CD4-positive, alpha-beta T cell treated with Interleukin-17A for 4 hours (primary cell): ENCODE measurements around the gene WWC1.
"Not testable (repeated sequence)": the region's sequence is repeated elsewhere in the genome, so short reads cannot be mapped to it uniquely, and the experiment has no call there.

Source experiments
- DNase-seq: peaks from one replicate; pipeline ENCODE4 v3.0.0-alpha.2; 2020; ENCODE audit warnings: mixed read lengths

The WWC1 gene

GRCh38 chr5:168415971-168416370, 124.5 kb downstream of the WWC1 start:
- DNase-seq, result no peak

DNA sequence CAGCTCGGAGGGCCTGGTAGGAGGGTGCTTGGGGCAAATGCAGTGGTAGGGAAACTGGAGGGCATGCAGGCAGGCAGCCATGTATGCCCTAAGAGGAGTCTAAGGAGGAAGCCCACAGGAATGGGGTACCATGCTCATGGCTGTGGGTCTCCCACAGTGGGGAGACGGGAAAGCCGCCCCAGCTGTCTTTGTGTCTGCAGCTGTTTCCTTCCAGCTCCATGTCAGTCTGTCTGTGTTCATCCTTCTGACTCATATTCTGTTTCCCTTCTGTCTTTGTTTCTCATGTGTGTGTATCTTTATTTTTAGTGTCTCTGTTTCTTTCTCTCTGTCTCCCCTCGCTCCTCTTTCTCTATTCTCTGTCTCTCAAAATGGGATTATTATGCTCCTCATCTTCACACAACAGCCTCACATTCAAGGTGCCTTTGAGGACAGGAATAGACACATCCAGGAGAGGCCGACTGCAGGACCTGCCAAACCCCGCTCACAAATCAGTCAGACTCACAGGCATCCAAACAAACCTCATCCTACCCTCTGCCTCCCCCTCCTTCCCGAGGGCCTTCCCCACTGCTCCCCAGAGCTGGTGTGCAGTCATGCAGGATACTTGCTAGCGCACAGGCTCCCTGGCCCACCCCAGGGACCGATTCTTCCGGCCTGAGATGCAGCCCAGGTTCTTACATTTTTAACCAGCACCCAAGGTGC, 126.4 kb downstream of the WWC1 start:
- no peak for DNase-seq

DNA sequence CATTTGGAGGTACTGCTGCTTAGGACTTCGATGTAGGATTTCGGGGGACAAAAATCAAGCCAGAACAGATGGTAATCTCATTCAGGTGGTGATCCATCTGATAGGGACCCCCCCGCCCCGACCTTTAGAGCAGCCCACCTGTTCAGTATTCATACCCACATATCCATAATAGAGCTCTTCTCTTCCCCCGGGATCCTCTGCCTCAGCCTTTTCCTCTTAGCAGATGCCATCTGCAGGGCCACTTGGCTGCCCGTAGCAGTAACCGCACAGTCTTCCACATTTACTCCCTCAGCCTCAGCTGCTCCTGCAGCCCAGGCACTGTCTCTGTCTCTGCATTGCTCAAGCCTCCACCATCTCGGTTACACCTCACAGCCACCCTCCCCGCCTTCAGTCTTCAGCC, 129.0 kb downstream of the WWC1 start:
- DNase-seq, result no peak

DNA sequence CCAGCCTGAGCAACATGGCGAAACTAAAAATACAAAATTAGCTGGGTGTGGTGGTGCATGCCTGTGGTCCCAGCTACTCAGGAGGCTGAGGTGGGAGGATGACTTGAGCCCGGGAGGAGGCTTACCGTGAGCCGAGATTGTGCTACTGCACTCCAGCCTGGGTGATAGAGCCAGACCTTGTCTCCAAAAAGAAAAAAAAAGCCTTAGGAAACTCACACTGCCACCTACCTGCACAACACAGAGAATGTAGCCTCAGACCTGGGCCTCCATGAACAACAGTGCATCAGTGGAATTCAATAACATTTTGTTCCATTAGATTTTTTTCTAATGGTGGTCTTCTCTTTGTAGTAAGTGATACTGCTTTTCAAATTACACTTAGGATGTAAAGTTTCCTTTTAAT, 131.0 kb downstream of the WWC1 start:
- DNase-seq, result no peak

DNA sequence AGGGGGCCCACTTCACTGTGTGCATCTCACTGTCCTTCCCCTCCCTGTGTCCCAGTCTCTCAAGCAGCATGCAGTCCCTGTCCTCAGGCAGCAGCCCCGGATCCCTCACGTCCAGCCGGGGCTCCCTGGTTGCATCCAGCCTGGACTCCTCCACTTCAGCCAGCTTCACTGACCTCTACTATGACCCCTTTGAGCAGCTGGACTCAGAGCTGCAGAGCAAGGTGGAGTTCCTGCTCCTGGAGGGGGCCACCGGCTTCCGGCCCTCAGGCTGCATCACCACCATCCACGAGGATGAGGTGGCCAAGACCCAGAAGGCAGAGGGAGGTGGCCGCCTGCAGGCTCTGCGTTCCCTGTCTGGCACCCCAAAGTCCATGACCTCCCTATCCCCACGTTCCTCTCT, 132.0 kb downstream of the WWC1 start:
- no peak for DNase-seq

GRCh38 chr5:168423971-168424370, 132.5 kb downstream of the WWC1 start:
- no peak for DNase-seq

GRCh38 chr5:168424594-168425323, 133.3 kb downstream of the WWC1 start:
- no peak for DNase-seq

DNA sequence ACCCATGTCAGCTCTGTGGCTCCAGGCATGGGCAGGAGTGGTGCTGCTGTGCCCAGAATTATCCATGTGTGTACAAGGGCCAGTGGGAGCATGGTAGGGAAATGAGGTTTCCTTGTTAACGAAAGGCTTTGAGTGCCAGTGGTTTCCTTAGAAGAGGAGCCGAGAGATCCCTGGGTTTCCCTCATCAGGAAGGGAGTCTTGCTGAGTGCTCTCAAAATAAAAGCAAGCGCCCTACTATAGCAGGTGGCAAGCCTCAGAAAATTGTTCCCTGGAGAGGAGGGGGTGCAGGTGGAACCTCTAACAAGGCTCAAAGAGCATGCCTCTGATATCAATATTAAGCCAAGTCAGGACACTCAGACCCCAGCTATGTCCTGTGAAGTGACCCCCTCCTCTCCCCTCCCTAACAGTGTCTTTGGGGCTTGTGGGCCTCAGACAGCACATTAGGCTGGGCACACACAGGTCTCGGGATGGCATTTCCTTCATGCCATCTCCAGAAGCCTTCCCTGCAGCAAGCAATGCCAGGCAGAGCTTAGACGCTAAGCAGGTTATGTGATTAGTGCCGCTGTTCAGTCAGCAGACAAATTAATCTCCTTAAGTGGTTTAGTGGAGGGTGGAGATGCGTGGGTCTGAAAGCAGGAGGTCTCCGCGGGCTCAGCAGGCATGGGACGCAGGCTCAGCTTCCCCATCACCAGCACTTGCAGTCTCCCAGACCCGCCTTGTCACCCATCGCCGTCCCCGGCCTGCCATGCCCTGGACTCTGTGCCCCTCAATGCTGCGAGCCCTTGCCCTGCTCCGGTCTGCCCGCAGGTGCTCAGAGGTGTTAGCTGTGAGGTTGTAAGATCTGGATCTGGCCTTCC, 134.8 kb downstream of the WWC1 start:
- no peak for DNase-seq

GRCh38 chr5:168426864-168427172, 135.4 kb downstream of the WWC1 start:
- DNase-seq, result no peak

GRCh38 chr5:168427224-168427623, 135.8 kb downstream of the WWC1 start:
- DNase-seq, result no peak

DNA sequence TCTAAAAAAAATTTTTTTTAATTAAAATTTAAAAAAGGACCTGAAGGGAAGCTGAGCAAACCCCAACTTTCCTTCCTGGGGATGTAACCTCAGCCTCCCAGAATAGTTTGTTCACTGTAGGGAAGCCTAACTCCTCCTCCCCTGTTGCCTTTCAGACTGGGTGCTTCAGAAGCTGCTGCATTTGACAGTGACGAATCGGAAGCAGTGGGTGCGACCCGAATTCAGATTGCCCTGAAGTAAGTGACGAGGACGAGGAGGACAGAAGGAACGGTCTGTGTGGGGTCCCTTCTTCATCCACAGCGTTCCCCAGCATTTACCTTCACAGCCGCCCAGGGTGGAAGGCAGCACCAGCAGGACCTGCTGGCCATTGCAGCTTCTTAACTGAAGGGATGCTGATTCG, 137.1 kb downstream of the WWC1 start:
- no peak for DNase-seq

DNA sequence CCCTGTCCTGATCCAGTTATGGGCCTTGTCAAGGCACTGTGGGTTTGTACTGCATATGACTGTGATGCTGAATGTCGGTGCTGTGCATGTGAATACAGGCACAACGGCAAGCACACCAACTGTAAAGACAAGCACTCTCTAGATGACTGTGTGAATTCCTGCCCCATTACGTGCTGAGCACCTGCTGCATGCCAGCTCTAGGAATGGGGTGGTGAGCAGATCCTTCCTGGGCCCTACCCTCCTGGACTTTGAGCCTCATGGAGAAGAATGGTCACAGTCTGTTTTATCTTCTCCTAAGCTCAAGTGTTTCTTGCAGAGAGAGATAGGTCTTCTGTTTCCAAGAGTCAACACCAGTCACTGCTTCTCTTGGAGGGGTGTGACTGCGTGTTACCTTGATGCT, 138.9 kb downstream of the WWC1 start:
- no peak for DNase-seq

DNA sequence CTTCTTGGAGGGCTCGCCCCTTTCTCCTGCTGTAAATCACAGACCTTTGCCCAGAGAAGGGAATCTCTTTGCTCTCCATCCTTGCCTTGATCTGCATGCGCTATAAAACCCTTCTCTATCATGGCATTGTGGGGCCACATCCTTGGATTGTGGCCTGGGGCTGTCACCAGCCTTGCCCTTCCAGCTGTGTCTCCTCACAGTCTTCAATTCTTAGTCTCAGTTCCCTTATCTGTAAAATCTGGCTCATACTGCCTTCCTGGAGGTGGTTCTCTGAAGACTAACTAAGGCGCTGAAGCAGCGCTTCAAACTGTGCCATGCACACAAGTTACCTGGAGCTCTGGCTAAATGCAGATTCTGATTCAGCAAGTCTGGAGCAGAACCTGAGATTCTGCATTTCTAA, 141.5 kb downstream of the WWC1 start:
- DNase-seq, result no peak

DNA sequence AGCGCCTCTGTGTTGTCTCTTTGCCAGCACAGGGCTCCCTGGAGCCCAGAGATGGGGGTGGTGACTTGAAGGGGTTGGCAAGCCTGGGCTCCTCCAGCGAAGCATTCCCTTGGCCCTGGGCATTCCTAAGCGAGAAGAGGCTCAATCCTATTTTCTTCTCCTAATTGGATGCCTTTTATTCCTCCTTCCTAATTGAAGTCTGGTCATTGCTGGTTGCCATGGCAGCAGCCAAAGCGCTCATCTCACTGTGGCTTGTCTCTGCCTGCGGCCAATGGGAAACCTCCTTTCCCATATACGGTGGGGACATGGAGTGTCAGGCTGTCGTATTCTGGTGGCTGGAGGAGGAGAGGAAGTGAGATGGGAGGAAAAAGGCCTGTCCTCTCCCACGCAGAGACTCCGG, 142.6 kb downstream of the WWC1 start:
- DNase-seq, result no peak

DNA sequence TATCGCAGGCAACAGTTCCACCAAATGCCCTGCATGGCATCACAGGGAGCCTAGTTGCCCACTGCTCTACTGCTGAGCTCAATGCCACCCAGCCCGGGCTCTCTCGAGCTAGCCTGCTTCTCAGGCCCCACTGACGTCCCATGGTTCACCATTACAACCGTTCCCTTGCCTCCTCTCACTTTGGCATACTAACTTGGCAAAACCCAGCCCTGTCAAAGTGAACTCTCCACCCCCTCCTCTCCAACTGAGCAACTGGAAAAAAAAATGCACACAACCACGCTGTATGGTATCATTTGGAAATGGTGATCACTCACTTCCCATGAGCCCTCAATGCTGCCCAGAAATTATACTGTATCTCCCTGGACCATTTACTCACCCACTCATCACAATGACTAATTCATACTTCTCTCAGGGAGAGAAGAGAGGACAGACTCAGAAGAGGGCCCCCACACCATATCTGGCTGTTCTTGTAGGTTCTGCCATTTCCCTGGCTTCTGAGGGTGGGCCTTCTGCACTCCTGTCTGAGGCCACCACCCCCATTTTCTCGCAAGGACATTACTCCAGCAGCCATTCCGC, 143.4 kb downstream of the WWC1 start:
- DNase-seq, result no peak

GRCh38 chr5:168435340-168435739, 143.9 kb downstream of the WWC1 start:
- DNase-seq, result not testable (repeated sequence)

- no peak for DNase-seq
Measured at GRCh38 chr5:168438349-168438748, 146.9 kb downstream of the WWC1 start.

GRCh38 chr5:168443533-168443932, 152.1 kb downstream of the WWC1 start:
- no peak for DNase-seq

GRCh38 chr5:168443950-168444700, 152.7 kb downstream of the WWC1 start:
- no peak for DNase-seq

DNA sequence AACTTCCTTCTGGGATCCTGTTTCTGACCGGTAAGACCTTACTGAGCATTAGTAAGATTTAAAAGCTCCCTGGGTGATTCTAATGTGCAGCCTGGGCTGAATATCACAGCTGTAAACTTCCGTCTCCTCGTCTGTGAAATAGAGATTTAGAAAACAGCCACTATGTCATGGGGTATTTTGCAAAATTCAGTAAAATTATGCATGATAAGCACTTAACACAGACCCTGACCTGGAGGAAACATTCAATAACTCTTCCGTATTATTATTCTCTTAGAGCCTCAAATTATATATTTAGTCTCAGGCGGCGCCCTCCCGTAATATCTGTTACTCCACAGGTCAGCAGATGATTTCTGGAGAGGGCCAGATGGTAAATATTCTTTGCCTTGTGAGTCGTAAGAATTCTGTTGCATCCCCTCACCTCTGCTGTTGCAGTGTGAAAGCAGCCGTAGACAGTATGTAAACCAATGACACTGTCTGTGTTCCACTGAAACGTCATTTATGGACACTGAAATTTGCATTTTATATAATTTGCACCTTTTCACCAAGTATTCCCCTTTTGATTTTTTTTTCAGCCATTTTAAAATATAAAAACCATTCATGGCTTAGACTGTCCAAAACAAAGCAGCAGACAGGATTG, 155.7 kb downstream of the WWC1 start:
- DNase-seq, result no peak

DNA sequence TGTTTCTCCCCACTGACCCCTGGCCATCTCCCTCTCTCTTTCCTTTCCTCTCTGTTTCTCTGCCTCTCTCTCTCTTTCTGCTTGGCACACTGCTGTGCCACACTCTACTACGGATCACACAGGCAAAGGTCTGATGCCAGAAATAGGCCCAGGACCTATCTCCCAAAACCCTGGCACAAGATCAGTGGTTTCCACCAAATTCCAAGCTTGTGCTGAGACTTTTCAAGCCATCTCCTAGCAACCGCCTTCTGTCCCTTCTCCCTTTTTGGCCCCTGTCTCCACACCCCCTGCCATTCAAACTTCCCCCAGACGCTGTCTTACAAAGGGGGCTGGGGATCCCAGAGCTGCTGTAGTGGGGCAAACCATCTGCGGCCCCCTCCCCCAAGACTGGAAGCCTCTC, 156.4 kb downstream of the WWC1 start:
- DNase-seq, result no peak

- no peak for DNase-seq
Measured at GRCh38 chr5:168449166-168449565, 157.7 kb downstream of the WWC1 start.
